GM18519 (cell line): ENCODE measurements around the gene GNPDA1.

Experiments
- ATAC-seq: cut with Tn5 transposase; IDR thresholded peaks from one replicate; pipeline ENCODE4 v1.9.1; 2021; ENCODE audit warnings: mild to moderate bottlenecking, moderate library complexity; ENCODE audit not compliant: unreplicated experiment, low FRiP score

Gene GNPDA1

GRCh38 chr5:141958546-141959172 is 54.2 kb downstream of the GNPDA1 start:
- ATAC-seq = no peak

GRCh38 chr5:141958113-141958512 is 54.7 kb downstream of the GNPDA1 start, which contains the start of gene PCDH12:
Gene PCDH12, minus strand, starts transcription at chr5:141958202. Its CDS starts 351 bp downstream, at chr5:141957851.
- ATAC-seq = no peak

- ATAC-seq = no peak
Observed at GRCh38 chr5:141957367-141957996, 55.3 kb downstream of the GNPDA1 start.

GRCh38 chr5:141954194-141954593 is 58.6 kb downstream of the GNPDA1 start:
- no peak for ATAC-seq

GRCh38 chr5:141952020-141952419 is 60.8 kb downstream of the GNPDA1 start:
- no peak for ATAC-seq

- ATAC-seq = peak; percentile 66
Observed at GRCh38 chr5:141951332-141951781, 61.5 kb downstream of the GNPDA1 start.
